Naive B cell (primary cell): ENCODE data around the gene RTN4RL1. TPM values are rescaled to one million over a fixed set of nuclear protein-coding genes. Genes with fewer than 3 reads are reported as not detected.
"Not testable (repeated sequence)": the region's sequence is repeated elsewhere in the genome, so short reads cannot be mapped to it uniquely, and the experiment has no call there.

Experiments
- ATAC-seq, 2 donors: fragments of 150-1000 bp; cut with Tn5 transposase; 2 replicates each; pipeline ENCODE4 v1.10.0; 2021; ENCODE audit warnings: low read depth in 2 of 2, mild to moderate bottlenecking in 2 of 2, moderate library complexity in 2 of 2
- DNase-seq: peaks from one replicate; pipeline ENCODE4 v3.0.0; 2022
- H3K27ac Mint-ChIP-seq, 6 donors: one replicate each; pipeline ENCODE4 v1.8.0; 2020 to 2022; ENCODE audit warnings: mild to moderate bottlenecking in 6 of 6, mixed read lengths in 6 of 6, moderate library complexity in 5 of 6, inconsistent platforms in 2 of 6
- H3K27me3 Mint-ChIP-seq, 3 donors: one replicate each; pipeline ENCODE4 v1.8.0; 2021 to 2022; ENCODE audit warnings: mixed read lengths in 3 of 3, mild to moderate bottlenecking in 1 of 3
- H3K36me3 Mint-ChIP-seq, 2 donors: one replicate each; pipeline ENCODE4 v1.8.0; 2020 to 2022; ENCODE audit warnings: mixed read lengths in 2 of 2, inconsistent platforms in 1 of 2, mild to moderate bottlenecking in 1 of 2
- H3K4me1 Mint-ChIP-seq, 3 donors: one replicate each; pipeline ENCODE4 v1.8.0; 2020 to 2022; ENCODE audit warnings: mixed read lengths in 3 of 3, inconsistent platforms in 1 of 3, mild to moderate bottlenecking in 1 of 3, moderate library complexity in 1 of 3
- H3K4me3 Mint-ChIP-seq, 8 donors: one replicate each; pipeline ENCODE4 v1.8.0; 2020 to 2022; ENCODE audit warnings: mild to moderate bottlenecking in 8 of 8, mixed read lengths in 8 of 8, moderate library complexity in 8 of 8, inconsistent platforms in 2 of 8
- H3K9me3 Mint-ChIP-seq, 7 donors: one replicate each; pipeline ENCODE4 v1.8.0; 2020 to 2022; ENCODE audit warnings: mixed read lengths in 7 of 7, mild to moderate bottlenecking in 5 of 7, inconsistent platforms in 2 of 7, moderate library complexity in 1 of 7
- polyA plus RNA-seq, 6 donors: library from polyadenylated mRNA; unstranded; fragments of 300-500 nt; fragmentation: Illumina TruSeq; gene quantifications; one replicate each; pipeline ENCODE4 v1.2.3, GENCODE V29; 2021; ENCODE audit warnings: low read depth in 6 of 6

The RTN4RL1 gene
- polyA plus RNA-seq, 6 donors from 2014 or later, result not detected

GRCh38 chr17:1907909-1908698 is 117.0 kb downstream of the RTN4RL1 start:
- Mint-ChIP-seq H3K4me3 (peak overlapping the region in 6 of 8 donors; percentile 9 to 55 (median 46)), H3K9me3 (no peaks in the 10 kb centered on the region), H3K4me1 (peaks cover 10 to 28% (median 11%) of the 10 kb centered on the region in 3 donors), H3K27ac (no peak overlapping the region), H3K27me3 (peaks cover 54 to 74% (median 60%) of the 10 kb centered on the region in 3 donors), H3K36me3 (no peaks in the 10 kb centered on the region)
- peak; percentile 51 to 53 for ATAC-seq
- DNase-seq, result no peak

- Mint-ChIP-seq H3K4me3 (peak overlapping the region in 1 of 8 donors; percentile 33), H3K27me3 (peaks cover 54 to 65% (median 56%) of the 10 kb centered on the region in 3 donors), H3K4me1 (peaks cover 10 to 29% (median 11%) of the 10 kb centered on the region in 3 donors), H3K9me3 (no peaks in the 10 kb centered on the region), H3K27ac (no peak overlapping the region), H3K36me3 (no peaks in the 10 kb centered on the region)
- no peak for DNase-seq
- no peak for ATAC-seq
Observed at GRCh38 chr17:1907216-1907631, 117.9 kb downstream of the RTN4RL1 start.

- no peak for DNase-seq
- Mint-ChIP-seq H3K4me1 (peaks cover 10 to 29% (median 11%) of the 10 kb centered on the region in 3 donors), H3K27me3 (peaks cover 50 to 60% (median 52%) of the 10 kb centered on the region in 3 donors), H3K27ac (no peak overlapping the region), H3K4me3 (no peak overlapping the region), H3K9me3 (no peaks in the 10 kb centered on the region), H3K36me3 (no peaks in the 10 kb centered on the region)
- ATAC-seq, result no peak
Observed at GRCh38 chr17:1906662-1907101, 118.5 kb downstream of the RTN4RL1 start.

GRCh38 chr17:1905190-1905913 is 119.8 kb downstream of the RTN4RL1 start:
- Mint-ChIP-seq H3K4me1 (peaks cover 10 to 29% (median 11%) of the 10 kb centered on the region in 3 donors), H3K36me3 (no peaks in the 10 kb centered on the region), H3K27ac (peak overlapping the region in 1 of 6 donors; percentile 24), H3K4me3 (no peak overlapping the region), H3K27me3 (peaks cover 46 to 56% (median 48%) of the 10 kb centered on the region in 3 donors), H3K9me3 (no peaks in the 10 kb centered on the region)
- DNase-seq (no peak), ATAC-seq (no peak)

DNA sequence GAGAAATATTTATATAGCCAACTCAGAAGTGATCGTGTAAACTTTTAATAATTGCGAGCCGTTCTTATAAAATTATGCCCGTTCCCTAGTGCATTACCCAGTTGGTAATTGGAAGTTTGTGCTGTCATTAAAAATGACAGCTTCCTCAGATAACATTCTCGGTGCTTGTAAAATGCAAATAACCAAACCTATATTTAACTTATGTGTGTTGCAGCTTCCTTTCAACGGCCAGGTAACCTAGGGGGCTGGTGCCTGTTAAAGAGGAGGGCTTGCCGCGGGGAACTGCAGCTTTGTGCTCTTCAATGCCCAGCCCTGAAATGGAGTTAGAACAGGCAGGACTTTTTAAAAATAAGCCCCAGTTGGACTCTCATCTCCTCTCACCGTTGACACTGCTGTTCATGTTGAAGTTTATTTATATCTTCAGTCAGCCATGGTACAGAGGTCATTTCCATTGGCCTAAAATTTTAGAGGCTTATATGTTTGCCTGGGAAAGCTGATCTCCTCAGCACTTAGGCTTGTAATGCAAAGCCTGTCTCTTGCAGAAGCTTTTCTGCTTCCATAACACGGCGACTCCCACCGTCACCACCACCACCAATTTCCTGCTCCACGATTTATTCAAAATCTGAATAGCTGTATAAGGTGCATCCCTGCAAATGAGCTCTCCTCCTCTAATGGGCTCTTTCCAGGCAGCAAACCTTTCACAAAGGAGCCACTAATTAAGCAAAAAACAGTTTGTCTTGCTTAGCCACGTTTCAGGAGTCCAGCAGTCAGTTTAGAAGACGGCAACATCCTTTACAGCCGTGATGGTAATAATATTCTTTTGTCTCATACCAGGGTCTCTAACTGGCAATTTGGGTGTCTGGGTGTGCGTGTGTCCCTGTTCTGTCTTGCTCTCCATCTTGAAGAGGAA is 120.6 kb downstream of the RTN4RL1 start:
- DNase-seq (no peak), ATAC-seq (no peak)
- Mint-ChIP-seq H3K27ac (peak overlapping the region in 1 of 6 donors; percentile 12), H3K4me3 (peak overlapping the region in 2 of 8 donors; percentile 32 to 64), H3K36me3 (no peaks in the 10 kb centered on the region), H3K9me3 (no peaks in the 10 kb centered on the region), H3K27me3 (peaks cover 40 to 48% (median 42%) of the 10 kb centered on the region in 3 donors), H3K4me1 (peaks cover 10 to 29% (median 11%) of the 10 kb centered on the region in 3 donors)

- Mint-ChIP-seq H3K4me3 (peak overlapping the region in 1 of 8 donors; percentile 42), H3K27me3 (peaks cover 0 to 8% (median 2%) of the 10 kb centered on the region in 3 donors), H3K9me3 (no peaks in the 10 kb centered on the region), H3K36me3 (peaks cover 6 to 20% of the 10 kb centered on the region in 2 donors), H3K4me1 (peaks cover 0 to 8% (median under 1%) of the 10 kb centered on the region in 3 donors), H3K27ac (peak overlapping the region in 2 of 6 donors; percentile 38 to 61)
- ATAC-seq (no peak), DNase-seq (no peak)
Observed at GRCh38 chr17:1899403-1900000, 125.6 kb downstream of the RTN4RL1 start.

GRCh38 chr17:1898872-1899271 is 126.3 kb downstream of the RTN4RL1 start:
- peaks cover 0 to 3% (median 0%) of the 10 kb centered on the region in 3 donors for H3K4me1 Mint-ChIP-seq
- no peak for ATAC-seq
- H3K27me3 Mint-ChIP-seq, result peaks cover 0 to 3% (median 0%) of the 10 kb centered on the region in 3 donors
- peak overlapping the region in 1 of 6 donors; percentile 21 for H3K27ac Mint-ChIP-seq
- H3K9me3 Mint-ChIP-seq, result no peaks in the 10 kb centered on the region
- no peak overlapping the region for H3K4me3 Mint-ChIP-seq
- DNase-seq, result no peak
- H3K36me3 Mint-ChIP-seq, result peaks cover 6 to 23% of the 10 kb centered on the region in 2 donors

- DNase-seq, result no peak
- Mint-ChIP-seq H3K4me3 (no peak overlapping the region), H3K27me3 (peaks cover 0 to 2% (median 0%) of the 10 kb centered on the region in 3 donors), H3K27ac (no peak overlapping the region), H3K4me1 (peaks cover 0 to 3% (median 0%) of the 10 kb centered on the region in 3 donors), H3K36me3 (peaks cover 6 to 23% of the 10 kb centered on the region in 2 donors), H3K9me3 (no peaks in the 10 kb centered on the region)
- ATAC-seq, result no peak
Observed at GRCh38 chr17:1898332-1898731, 126.8 kb downstream of the RTN4RL1 start.

- Mint-ChIP-seq H3K27me3 (no peaks in the 10 kb centered on the region), H3K4me1 (no peaks in the 10 kb centered on the region), H3K9me3 (no peaks in the 10 kb centered on the region), H3K27ac (no peak overlapping the region), H3K4me3 (no peak overlapping the region), H3K36me3 (peaks cover 6 to 29% of the 10 kb centered on the region in 2 donors)
- ATAC-seq, result no peak
- DNase-seq, result no peak
Observed at GRCh38 chr17:1897105-1897656, 128.0 kb downstream of the RTN4RL1 start.

DNA sequence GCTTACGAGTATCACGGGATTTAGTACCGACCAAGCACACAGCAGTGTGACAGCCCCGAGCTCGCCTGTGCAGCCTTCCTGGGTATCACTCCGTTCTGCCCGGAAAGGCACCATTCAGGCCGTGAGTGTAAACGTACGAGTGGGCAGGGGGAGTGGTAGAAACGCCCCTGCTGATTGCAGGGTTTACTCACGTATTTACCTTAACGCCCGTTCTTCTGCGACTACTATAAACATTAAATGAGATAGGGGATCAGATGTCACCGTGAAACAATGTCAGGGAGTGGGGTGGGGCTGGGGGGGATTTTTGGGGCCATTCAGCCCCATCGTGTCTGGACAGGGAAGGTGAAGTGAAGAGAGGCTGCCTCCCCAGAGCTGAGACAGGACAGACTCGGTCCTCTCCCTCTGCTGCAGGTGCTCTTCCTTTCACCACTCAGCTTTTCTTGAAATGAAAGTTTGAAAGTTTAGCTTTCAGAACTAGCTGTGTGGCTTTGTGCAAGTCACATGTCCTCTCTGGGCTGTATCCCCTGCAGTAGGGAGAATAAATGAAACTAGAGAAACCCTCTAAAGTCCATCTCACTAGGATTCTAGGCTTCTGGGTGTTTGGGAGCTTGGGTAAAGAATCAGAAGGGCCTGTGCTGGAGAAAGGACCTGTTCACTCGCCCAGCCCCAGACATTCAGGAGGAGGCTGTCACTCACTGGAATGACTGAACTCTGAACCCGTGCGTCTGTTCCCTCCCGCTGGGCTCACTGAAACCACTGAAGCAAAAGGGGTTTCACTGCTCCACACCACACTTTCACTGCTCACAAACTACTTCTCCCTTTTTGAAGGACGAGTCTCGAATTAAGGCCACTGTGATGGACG is 128.7 kb downstream of the RTN4RL1 start:
- H3K27me3 Mint-ChIP-seq, result no peaks in the 10 kb centered on the region
- H3K36me3 Mint-ChIP-seq, result peaks cover 6 to 29% of the 10 kb centered on the region in 2 donors
- H3K4me3 Mint-ChIP-seq, result no peak overlapping the region
- H3K9me3 Mint-ChIP-seq, result no peaks in the 10 kb centered on the region
- no peak for DNase-seq
- no peak for ATAC-seq
- H3K27ac Mint-ChIP-seq, result no peak overlapping the region
- no peaks in the 10 kb centered on the region for H3K4me1 Mint-ChIP-seq

DNA sequence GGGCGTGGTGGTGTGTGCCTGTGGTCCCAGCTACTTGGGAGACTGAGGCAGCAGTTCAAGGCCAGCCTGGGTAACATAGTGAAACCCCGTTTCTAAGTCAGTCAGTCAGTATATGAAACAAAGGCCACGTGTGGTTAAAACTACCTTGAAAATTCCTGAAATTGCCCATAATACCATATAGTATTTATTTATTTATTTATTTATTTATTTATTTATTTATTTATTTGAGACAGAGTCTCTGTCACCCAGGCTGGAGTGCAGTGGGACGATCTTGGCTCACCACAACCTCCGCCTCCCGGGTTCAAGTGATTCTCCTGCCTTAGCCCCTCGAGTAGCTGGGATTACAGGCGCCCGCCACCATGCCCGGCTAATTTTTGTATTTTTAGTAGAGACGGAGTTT is 129.7 kb downstream of the RTN4RL1 start:
- H3K27me3 Mint-ChIP-seq, H3K4me3 Mint-ChIP-seq, H3K27ac Mint-ChIP-seq, H3K9me3 Mint-ChIP-seq, DNase-seq, ATAC-seq, H3K4me1 Mint-ChIP-seq: not testable (repeated sequence)
- H3K36me3 Mint-ChIP-seq, result peaks cover 6 to 34% of the 10 kb centered on the region in 2 donors
